Measurements from ENCODE around the gene EXOSC3. TPM values are rescaled to one million over a fixed set of nuclear protein-coding genes. Genes with fewer than 3 reads are reported as not detected.

EXOSC3 gene
- total and polyA plus RNA-seq, 2 of the 8 experiments (the other 6 are each of a cell fraction or from before 2014, with no cell fraction given): 46.7 to 73.4 TPM

DNA sequence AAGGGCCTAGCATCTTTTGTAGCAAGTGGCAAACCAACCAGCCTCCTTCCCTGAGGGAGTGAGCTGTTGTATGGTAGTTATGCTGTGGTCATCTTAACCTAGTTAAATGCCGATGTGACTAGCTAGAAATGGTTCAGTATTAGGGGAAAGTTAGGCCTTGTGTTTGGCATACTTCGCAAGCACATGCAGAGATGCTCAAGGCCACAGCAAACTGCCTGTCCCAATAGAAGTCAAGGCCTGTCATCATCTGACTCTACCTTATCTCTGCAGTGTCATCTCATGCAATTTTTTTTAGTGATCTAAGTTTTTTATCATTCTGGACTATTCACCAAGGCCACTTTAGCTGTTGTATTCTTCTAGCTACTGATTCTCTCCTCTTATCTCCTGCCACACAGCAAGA is 5.2 kb upstream of the EXOSC3 start:
- Histone ChIP-seq H2AFZ (ENCODE audit: low read length) (no peak overlapping the region), H2BK120ac (replicated peaks; ENCODE audit: low read depth, low read length) (no peak overlapping the region), H3K79me1 (ENCODE audit: low read depth, low read length) (no peaks in the 10 kb centered on the region), H3K9ac (replicated peaks in 1 of 4; ENCODE audit: extremely low read depth in 1 of 4, low read depth in 3 of 4, low read length in 3 of 4) (no peak overlapping the region), H4K91ac (replicated peaks; ENCODE audit: insufficient read length, low read length) (no peak overlapping the region), H2BK12ac (ENCODE audit: low read depth, low read length) (no peak overlapping the region), H2AK5ac (ENCODE audit: low read depth, low read length) (no peak overlapping the region), H4K5ac (ENCODE audit: insufficient read length, low read depth, low read length) (no peak overlapping the region), H4K20me1 (replicated peaks in 1 of 2; ENCODE audit: control insufficient read depth in 1 of 2, insufficient read depth in 2 of 2, low read length in 2 of 2) (no peaks in the 10 kb centered on the region), H3K9me3 (ENCODE audit: insufficient read depth in 2 of 2, low read depth in 1 of 2, low read length in 1 of 2) (no peaks in the 10 kb centered on the region), H3K36me3 (ENCODE audit: control insufficient read depth in 2 of 4, insufficient read depth in 4 of 4, low read length in 3 of 4) (no peaks in the 10 kb centered on the region), H3K18ac (ENCODE audit: extremely low read depth, low read length) (no peak overlapping the region), H3K14ac (ENCODE audit: insufficient read length) (no peak overlapping the region), H4K8ac (ENCODE audit: extremely low read depth, insufficient read depth, low read length) (no peak overlapping the region), H2BK5ac (ENCODE audit: low read depth, low read length) (no peak overlapping the region), H3K4me3 (ENCODE audit: extremely low read depth in 1 of 4, insufficient read depth in 2 of 4, low read depth in 3 of 4, low read length in 4 of 4) (no peak overlapping the region), H3K4me1 (replicated peaks in 1 of 4; ENCODE audit: control insufficient read depth in 3 of 4, insufficient read depth in 4 of 4, low read length in 3 of 4) (no peaks in the 10 kb centered on the region), H3K27me3 (replicated peaks in 1 of 4; ENCODE audit: control insufficient read depth in 3 of 4, extremely low read depth in 1 of 4, insufficient read depth in 3 of 4, low read length in 3 of 4) (peaks cover 0 to 3% (median 2%) of the 10 kb centered on the region in 4 experiments; a peak in 3 of 7 replicates), H3K4ac (replicated peaks; ENCODE audit: insufficient read length, low read depth, low read length) (no peak overlapping the region), H3K23ac (ENCODE audit: insufficient read length) (no peak overlapping the region), H3K23me2 (ENCODE audit: low read depth, low read length) (peaks cover 1% of the 10 kb centered on the region), H3K79me2 (ENCODE audit: control insufficient read depth in 1 of 2, insufficient read depth in 2 of 2, low read length in 2 of 2) (no peaks in the 10 kb centered on the region), H2BK15ac (ENCODE audit: low read length) (no peak overlapping the region), H3K56ac (replicated peaks; ENCODE audit: insufficient read length, low read depth, low read length) (no peak overlapping the region), H2BK20ac (ENCODE audit: low read length) (no peak overlapping the region), H3K27ac (ENCODE audit: low read depth, low read length) (no peak overlapping the region), H3K4me2 (ENCODE audit: insufficient read depth in 1 of 2, low read depth in 2 of 2, low read length in 2 of 2) (no peak overlapping the region)
- ChIA-PET CTCF (ENCODE audit: partially characterized antibody) (interaction anchor here (1.2 to 1.3 kb wide), 2 partner anchors 35 to 42 kb away, joined by 3 to 4 read pairs; no protein-coding TSS in a partner anchor), POLR2A (ENCODE audit: partially characterized antibody) (interaction anchor here (0.9 to 1.5 kb wide), 2 partner anchors 11 to 13 kb away, joined by 4 read pairs; partner anchors contain the start of gene DCAF10)
- WGBS, 2 experiments (ENCODE audit: extremely low coverage in 1 of 2, insufficient coverage in 1 of 2, insufficient read length in 1 of 2, insufficient replicate concordance in 2 of 2, low coverage in 1 of 2, low lambda C conversion rate in 2 of 2, missing lambda C conversion rate in 1 of 2): 88% methylated on average over 2 of the region's 2 CpGs; no CpG with 5 or more reads in 1 of the 2 experiments
- no peak for FAIRE-seq
- no peak for DNase-seq (ENCODE audit: low read depth in 1 of 2, low spot score in 2 of 2)
- TF ChIP-seq RAD21 (IDR thresholded peaks at IDR 0.05 in 1 of 2, conservative IDR thresholded peaks at IDR 0.05 in 1 of 2; ENCODE audit: low read depth in 2 of 2, low read length in 2 of 2) (no peak), E2F6 (IDR thresholded peaks at IDR 0.05) (no peak), ZNF274 (IDR thresholded peaks at IDR 0.05; ENCODE audit: borderline replicate concordance, extremely low read depth, low read length) (no peak), SIX5 (IDR thresholded peaks at IDR 0.05; ENCODE audit: low read depth, low read length) (no peak), HDAC6 (IDR thresholded peaks at IDR 0.05; ENCODE audit: low read depth, low read length) (no peak), POLR2A (IDR thresholded peaks at IDR 0.05; ENCODE audit: control extremely low read depth in 1 of 2, low read depth in 2 of 2, low read length in 2 of 2) (no peak), JUND (IDR thresholded peaks at IDR 0.05; ENCODE audit: low read length) (no peak), GTF2F1 (IDR thresholded peaks at IDR 0.05; ENCODE audit: borderline replicate concordance, low read depth, low read length) (no peak), YY1 (IDR thresholded peaks at IDR 0.05; ENCODE audit: low read depth, low read length) (no peak), PHF8 (conservative IDR thresholded peaks at IDR 0.05; ENCODE audit: low read depth, low read length) (no peak), CTCF (IDR thresholded peaks at IDR 0.05; ENCODE audit: control extremely low read depth in 1 of 3, insufficient read depth in 1 of 3, low read depth in 1 of 3, low read length in 3 of 3) (no peak)
